GM18508 (cell line): Measurements from ENCODE around the gene KRT76.

Experiments used
- ATAC-seq: cut with Tn5 transposase; IDR thresholded peaks from one replicate; pipeline ENCODE4 v1.9.1; 2021; ENCODE audit warnings: moderate number of reproducible peaks; ENCODE audit not compliant: insufficient read depth, unreplicated experiment

KRT76 gene

GRCh38 chr12:52813885-52814709 is 37.0 kb upstream of the KRT76 start, which contains the start of gene KRT4:
Gene KRT4, minus strand, starts transcription at chr12:52814116. Its CDS starts 58 bp downstream, at chr12:52814058.
- no peak for ATAC-seq

- no peak for ATAC-seq
Observed at GRCh38 chr12:52813203-52813819, 36.2 kb upstream of the KRT76 start.

DNA sequence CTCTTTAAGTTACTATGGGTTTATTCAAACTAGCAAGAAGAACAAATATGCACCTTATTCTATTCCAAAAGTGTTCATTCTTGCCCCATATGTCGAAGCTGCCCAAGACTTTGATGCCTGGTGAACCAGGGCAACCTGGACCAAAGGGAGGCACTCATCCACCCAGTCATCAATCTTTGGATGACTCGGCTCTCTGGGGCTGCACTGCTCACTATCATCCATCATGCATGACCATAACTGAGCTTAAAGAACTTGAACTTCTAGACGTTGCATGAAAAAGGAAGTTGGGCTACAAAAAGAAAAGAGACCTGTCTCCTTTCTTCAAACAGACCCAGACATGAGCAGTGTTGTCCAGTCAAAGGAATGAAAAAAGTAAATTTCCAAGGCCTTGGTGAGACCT is 35.6 kb upstream of the KRT76 start:
- no peak for ATAC-seq

GRCh38 chr12:52812073-52812400 is 34.9 kb upstream of the KRT76 start:
- ATAC-seq, result no peak

DNA sequence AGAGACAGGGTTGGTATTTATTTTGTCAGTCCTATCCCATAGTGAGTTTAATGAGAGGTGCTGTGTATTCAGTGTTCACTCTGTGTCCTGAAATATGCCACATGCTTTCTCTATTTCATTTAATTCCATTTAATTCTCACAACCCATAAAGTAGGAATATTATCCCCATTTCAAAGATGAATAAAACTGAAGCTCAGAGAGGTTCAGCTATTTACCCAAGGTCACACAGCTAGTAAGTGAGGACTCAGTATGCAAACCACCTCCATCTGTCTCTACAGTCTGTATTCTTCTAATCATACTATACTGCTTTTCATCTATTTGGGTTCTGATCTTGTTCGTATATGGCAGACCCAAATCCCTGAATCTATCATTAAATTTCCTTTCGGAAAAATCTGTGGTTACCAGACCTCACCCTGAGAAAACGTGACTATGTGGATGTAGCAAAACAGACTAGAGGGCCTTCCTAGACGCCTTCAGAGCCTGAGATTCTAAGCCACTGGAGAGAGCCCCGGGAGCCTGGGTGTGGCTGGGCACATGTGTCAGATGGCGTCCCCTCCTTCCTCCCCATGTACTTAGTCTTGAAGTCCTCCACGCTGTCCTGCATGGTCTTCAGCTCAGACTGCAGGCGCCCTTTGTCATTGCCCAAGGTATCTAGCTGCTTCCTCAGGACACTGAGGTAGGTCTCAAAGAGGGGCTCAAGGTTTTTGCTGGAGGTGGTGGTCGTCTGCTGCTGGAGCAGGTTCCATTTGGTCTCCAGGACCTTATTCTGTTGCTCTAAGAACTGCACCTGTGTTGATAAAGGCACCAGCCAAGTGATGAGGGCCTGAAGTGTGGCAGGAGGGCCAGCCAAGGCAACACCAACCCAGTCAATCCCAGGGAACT is 34.3 kb upstream of the KRT76 start:
- ATAC-seq, result no peak

DNA sequence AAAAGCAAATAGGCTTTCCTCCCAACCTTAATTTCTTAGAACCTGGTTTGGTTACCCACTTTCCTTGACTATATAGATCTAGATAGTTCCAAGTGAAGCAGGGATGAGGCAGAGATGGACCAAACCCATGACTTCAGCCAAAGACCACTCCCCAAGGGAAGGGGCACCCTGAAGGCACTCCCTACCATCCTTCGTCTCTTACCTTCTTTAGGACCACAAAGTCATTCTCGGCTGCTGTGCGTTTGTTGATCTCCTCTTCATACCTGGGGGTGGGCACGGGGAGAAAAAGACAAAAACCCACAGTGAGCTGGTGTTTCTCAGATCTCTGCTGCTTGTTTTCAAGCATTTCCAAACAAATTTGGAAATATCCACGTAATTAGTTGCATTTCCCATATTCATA is 33.4 kb upstream of the KRT76 start:
- ATAC-seq, result no peak

DNA sequence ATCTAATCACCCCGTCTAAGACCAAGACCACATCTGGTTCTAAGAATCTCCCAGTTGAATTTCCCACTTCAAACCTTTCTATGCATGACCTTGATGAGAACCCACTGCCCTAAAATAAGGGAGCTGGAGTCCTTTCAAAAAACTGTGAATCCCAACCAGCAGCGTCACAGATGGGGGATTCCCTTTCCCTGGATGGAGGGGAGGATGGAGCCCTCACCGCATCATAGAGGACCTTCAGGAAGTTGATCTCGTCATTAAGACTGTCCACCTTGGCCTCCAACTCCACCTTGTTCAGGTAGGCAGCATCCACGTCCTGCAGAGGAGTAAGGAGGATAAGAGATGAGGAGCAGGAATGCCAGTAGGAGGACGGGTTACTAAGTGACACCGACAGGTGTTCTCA is 32.0 kb upstream of the KRT76 start:
- no peak for ATAC-seq

DNA sequence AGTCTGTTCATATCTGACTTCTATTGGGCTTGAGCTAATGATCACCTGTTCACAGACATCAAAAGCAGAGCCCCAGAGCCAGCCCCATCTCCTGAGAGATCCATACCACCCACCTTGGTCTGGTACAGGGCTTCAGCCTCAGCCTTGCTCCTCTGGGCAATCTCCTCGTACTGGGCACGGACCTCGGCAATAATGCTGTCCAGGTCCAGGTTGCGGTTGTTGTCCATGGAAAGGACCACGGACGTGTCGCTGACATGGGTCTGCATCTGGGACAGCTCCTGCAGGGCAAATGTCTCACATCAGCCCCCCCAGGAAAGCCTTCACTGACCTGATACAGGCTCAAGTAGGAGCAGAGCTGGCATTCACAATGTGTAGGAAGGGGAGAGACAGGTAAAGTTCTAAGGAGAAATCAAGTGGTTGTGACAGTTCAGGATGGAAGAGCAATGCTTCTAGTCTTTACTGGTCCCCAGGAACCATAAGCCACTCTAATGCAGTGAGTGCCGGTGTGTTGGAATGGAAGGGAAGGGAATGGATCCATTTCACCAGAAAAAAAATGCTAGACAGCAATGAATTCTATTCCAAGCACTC is 31.5 kb upstream of the KRT76 start:
- no peak for ATAC-seq

DNA sequence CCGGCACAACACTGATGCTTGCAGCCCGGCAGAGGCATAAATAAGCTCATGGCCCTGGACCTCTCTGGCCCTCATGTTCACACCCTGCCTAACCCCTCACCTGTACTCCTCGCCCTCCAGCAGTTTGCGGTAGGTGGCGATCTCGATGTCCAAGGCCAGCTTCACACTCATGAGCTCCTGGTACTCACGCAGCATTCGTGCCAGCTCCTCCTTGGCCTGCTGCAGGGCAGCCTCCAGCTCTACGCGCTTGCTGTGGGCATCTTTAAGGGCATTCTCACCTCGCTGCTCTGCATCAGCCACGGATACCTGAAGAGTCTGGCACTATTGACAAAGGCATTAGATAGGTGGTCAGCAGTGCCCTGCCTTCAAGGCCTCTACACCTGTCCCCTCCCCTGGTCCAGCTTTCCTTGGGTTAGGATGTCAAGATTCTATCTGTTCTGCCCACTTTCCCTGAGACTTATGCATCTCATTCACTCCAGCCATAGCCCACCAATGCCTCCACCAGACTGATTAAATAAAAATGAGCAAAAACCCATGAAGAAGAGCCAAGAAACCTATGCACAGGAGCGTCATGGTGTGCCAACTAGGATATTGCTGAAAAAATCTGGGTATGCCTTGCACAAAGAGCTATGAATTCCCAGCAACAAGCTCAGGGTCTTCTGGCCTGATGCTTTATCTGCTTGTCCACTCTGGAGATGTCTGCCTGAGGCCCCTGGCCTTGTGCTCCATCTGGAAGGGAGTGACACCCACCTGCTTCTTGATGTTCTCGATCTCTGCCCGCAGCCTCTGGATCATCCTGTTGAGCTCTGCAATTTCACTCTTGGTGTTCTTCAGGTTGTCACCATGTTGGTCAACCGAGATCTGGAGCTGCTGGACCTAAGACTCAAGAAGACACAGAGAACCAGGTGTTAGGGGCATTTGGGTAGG is 30.7 kb upstream of the KRT76 start:
- no peak for ATAC-seq

GRCh38 chr12:52806821-52807543 is 29.8 kb upstream of the KRT76 start:
- ATAC-seq, result no peak

DNA sequence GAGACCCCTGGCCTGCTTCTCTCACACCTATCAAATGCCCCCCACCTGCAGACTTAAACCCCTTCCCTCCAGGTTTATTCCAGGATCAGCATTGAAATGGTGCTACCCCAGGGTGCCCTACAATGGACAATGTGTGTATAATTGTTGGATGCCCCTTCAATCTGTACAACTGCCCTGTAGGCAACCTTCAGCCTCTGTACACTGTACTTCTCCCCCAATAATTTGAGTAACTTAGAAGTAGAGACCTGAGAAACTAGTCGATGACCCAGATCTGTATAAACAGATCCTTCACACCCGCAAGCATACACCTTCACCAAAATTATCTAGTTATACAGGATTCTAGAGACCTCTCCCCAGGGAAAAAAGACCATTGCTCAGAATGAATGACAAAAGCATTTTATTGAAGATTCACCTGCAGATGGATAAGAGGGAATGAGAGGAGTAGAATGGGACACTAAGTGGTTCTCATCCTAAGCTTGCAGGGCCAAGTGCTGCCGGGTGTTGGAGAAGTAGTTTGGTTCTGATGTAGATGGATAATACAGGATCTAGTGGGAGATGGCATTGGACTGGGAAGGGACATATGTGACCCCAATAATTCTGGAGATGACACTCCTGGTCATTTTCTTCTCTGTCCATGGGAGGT is 29.1 kb upstream of the KRT76 start:
- ATAC-seq, result no peak

- ATAC-seq, result no peak
Observed at GRCh38 chr12:52805739-52806138, 28.6 kb upstream of the KRT76 start.

GRCh38 chr12:52805000-52805399 is 27.9 kb upstream of the KRT76 start:
- ATAC-seq, result no peak

DNA sequence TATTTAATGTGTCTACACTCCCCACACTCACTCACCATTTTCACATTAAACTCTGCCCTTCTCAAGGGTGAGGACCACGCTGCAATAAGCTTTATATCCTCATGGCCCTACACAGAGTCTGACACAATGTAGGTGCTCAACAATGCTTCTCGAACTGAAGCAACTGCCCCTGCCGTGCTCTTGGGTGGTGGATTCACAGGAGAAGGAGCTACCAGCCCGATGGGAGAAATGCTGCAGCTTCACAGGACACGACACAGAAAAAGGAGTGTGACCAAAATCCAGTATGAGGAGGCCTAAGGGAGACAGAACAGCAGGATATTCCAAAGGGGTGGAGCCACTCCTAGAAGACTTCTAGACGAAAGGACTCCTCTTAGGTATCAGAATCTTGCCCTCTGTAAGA is 25.3 kb upstream of the KRT76 start:
- ATAC-seq, result no peak

- no peak for ATAC-seq
Observed at GRCh38 chr12:52801773-52802172, 24.6 kb upstream of the KRT76 start.

DNA sequence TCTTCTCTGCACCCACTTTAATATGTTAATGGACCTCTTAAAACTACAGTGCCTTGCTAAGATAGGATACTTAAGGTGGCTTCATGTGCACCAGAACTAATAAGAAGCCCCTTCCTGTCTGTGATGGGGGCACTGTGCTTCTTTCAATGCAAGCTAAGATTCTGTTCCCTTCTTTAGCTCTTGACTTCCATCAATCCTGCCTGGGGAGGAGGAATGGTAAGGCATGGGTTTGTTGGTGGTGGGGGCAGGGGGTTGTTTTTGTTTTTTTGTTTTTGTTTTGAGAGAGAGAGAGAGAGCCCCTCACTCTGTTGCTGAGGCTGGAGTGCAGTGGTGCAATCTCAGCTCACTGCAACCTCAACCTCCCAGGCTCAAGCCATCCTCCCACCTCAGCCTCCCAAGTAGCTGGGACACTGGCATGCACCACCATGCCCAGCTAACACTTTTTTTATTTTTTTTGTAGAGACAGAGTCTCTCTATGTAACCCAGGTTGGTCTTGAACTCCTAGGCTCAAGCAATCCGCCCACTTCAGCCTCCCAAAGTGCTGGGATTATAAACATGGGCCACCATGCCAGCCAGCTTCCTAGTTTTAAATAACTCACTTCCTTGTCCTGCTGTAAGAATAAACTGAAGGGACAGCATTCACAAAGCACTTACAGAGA is 23.2 kb upstream of the KRT76 start:
- no peak for ATAC-seq

GRCh38 chr12:52799505-52800211 is 22.5 kb upstream of the KRT76 start:
- no peak for ATAC-seq
